Activated CD4-positive, alpha-beta memory T cell treated with anti-CD3 and anti-CD28 coated beads, Interleukin-2, amount 10 ng/mL, durations not matched to agents 7 days and 5 days (primary cell): ENCODE data around the gene HS3ST2. TPM values are rescaled to one million over a fixed set of nuclear protein-coding genes. Genes with fewer than 3 reads are reported as not detected.
"Not testable (repeated sequence)": the region's sequence is repeated elsewhere in the genome, so short reads cannot be mapped to it uniquely, and the experiment has no call there.

Experiments
- CTCF ChIA-PET: fragments of 350-600 bp; sonication (Branson Sonifier 250); formaldehyde crosslinking; loops from one replicate; lab custom pipeline; 2021; ENCODE audit warnings: antibody characterized with exemption, inconsistent platforms; lab: Charles Lee
- POLR2A ChIA-PET: fragments of 350-600 bp; sonication (Branson Sonifier 250); formaldehyde crosslinking; loops from one replicate; lab custom pipeline; 2021; ENCODE audit warnings: antibody characterized with exemption; lab: Charles Lee
- DNase-seq: peaks from one replicate; pipeline ENCODE4 v3.0.0-alpha.2; 2020
- H3K27ac Mint-ChIP-seq: one replicate; pipeline ENCODE4 v1.8.0; 2021; ENCODE audit warnings: mild to moderate bottlenecking, mixed read lengths
- H3K27me3 Mint-ChIP-seq: one replicate; pipeline ENCODE4 v1.8.0; 2021; ENCODE audit warnings: mixed read lengths
- H3K36me3 Mint-ChIP-seq: one replicate; pipeline ENCODE4 v1.8.0; 2021; ENCODE audit warnings: low read depth, mixed read lengths
- H3K4me1 Mint-ChIP-seq: one replicate; pipeline ENCODE4 v1.8.0; 2021; ENCODE audit warnings: mixed read lengths
- H3K4me3 Mint-ChIP-seq: one replicate; pipeline ENCODE4 v1.8.0; 2021; ENCODE audit warnings: mild to moderate bottlenecking, mixed read lengths
- H3K9me3 Mint-ChIP-seq: one replicate; pipeline ENCODE4 v1.8.0; 2021; ENCODE audit warnings: mixed read lengths
- total RNA-seq, 2 experiments: library from RNA; stranded (reverse); gene quantifications; one replicate each; pipeline ENCODE4 v1.2.3, GENCODE V29; 2021

HS3ST2 gene
- total RNA-seq, 2 experiments from 2014 or later: not detected

DNA sequence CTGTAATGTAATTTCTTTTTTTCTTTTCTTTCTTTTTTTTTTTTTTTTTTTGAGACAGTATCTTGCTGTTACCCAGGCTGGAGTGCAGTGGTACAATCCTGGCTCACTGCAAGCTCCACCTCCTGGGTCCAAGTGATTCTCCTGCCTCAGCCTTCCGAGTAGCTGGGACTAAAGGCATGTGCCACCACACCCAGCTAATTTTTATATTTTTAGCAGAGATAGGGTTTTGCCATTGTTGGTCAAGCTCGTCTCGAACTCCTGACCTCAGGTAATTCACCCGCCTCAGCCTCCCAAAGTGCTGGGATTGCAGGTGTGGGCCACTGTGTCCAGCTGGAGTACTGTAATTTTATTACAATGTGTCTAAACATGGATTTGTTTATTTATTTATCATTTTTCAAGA is 28.1 kb downstream of the HS3ST2 start:
- H3K36me3 Mint-ChIP-seq, H3K4me1 Mint-ChIP-seq, H3K27ac Mint-ChIP-seq, POLR2A ChIA-PET, H3K4me3 Mint-ChIP-seq, H3K9me3 Mint-ChIP-seq, DNase-seq, H3K27me3 Mint-ChIP-seq: not testable (repeated sequence)
- CTCF ChIA-PET: interaction anchor here (0.7 kb wide), 1 partner anchor 26 kb away, joined by 4 read pairs; no protein-coding TSS in a partner anchor

DNA sequence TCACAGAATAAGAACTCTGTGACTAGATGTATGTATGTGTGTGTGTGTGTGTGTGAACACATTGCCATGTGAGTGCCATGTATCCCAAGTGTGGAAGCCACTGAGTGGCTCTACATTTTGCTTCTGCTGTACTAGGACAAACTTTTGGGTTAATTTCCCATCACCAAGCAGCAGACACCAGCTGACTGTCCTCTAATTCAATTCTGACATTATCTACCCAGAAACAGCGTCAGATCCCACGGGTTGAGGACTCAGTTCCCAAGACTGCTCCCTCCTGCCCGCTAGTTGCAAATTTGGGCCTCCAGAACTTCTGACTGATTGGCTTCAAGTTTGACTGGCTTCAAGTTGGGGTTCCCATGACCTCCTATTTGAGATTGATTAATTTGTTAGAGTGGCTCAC is 29.2 kb downstream of the HS3ST2 start:
- Mint-ChIP-seq H3K9me3 (no peaks in the 10 kb centered on the region), H3K27me3 (peaks cover 4% of the 10 kb centered on the region), H3K4me3 (no peak overlapping the region), H3K36me3 (no peaks in the 10 kb centered on the region), H3K27ac (no peak overlapping the region), H3K4me1 (peaks cover 3% of the 10 kb centered on the region)
- ChIA-PET POLR2A (no interaction called here), CTCF (interaction anchor here (0.6 kb wide), 1 partner anchor 224 kb away, joined by 3 read pairs; no protein-coding TSS in a partner anchor)
- DNase-seq: no peak

DNA sequence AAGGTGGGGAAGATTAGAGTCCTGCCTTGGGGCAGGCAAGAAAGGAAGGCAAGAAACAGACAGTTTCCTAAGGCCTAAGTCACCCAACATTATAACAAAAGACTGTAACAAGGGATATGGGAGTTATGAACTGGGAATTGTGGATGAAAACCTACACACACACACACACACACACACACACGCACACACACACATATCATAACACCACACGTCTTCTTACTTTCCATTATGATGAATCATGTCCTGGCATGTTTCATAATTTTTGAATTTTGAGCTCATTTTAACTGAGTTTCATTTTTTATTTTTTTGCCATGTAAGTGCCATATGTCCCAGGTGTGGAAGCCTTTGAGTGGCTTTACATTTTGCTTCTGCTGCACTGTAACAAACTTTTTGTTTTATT is 29.9 kb downstream of the HS3ST2 start:
- Mint-ChIP-seq H3K36me3 (no peaks in the 10 kb centered on the region), H3K4me1 (peaks cover 3% of the 10 kb centered on the region), H3K27ac (no peak overlapping the region), H3K9me3 (no peaks in the 10 kb centered on the region), H3K27me3 (peaks cover 4% of the 10 kb centered on the region), H3K4me3 (no peak overlapping the region)
- ChIA-PET CTCF (no interaction called here), POLR2A (no interaction called here)
- DNase-seq: no peak

DNA sequence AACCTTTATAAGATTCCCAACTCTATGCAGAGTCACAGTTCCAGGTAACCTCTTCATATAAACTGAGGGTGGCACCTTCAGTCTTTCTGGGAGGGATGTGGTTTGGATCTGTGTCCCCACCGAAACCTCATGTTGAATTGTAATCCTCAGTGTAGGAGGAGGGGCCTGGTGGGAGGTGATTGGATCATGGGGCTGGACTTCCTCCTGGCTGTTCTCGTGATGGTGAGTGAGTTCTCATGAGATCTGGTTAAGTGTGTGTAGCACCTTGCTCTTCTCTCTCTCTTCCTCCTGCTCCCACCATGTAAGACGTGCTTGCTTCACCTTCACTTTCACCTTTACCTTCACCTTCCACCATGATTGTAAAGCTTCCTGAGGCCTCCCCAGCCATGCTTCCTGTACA is 30.5 kb downstream of the HS3ST2 start:
- CTCF ChIA-PET: no interaction called here

DNA sequence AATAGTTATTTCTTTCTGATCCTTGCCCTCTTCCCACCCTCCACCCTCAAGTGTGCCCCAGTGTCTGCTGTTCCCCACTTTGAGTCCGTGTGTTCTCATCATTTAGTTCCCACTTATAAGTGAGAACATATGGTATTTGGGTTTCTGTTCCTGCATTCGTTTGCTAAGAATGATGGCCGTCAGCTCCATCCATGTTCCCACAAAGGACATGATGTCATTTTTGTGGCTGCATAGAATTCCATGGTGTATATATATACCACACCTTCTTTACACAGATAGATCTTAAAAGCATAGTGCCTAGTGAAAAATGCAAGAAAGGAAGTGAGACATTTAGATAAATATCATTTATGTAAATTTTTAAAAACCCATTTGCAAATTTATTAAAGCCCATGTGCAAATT is 33.1 kb downstream of the HS3ST2 start:
- Mint-ChIP-seq H3K36me3 (no peaks in the 10 kb centered on the region), H3K27ac (no peak overlapping the region)
- POLR2A ChIA-PET: no interaction called here

More for the DNA sequence above, 30.5 kb downstream of the HS3ST2 start:
- Mint-ChIP-seq H3K4me1 (peaks cover 3% of the 10 kb centered on the region), H3K27ac (no peak overlapping the region), H3K4me3 (no peak overlapping the region), H3K27me3 (peaks cover 4% of the 10 kb centered on the region), H3K9me3 (no peaks in the 10 kb centered on the region), H3K36me3 (no peaks in the 10 kb centered on the region)
- POLR2A ChIA-PET: no interaction called here
- no peak for DNase-seq

DNA sequence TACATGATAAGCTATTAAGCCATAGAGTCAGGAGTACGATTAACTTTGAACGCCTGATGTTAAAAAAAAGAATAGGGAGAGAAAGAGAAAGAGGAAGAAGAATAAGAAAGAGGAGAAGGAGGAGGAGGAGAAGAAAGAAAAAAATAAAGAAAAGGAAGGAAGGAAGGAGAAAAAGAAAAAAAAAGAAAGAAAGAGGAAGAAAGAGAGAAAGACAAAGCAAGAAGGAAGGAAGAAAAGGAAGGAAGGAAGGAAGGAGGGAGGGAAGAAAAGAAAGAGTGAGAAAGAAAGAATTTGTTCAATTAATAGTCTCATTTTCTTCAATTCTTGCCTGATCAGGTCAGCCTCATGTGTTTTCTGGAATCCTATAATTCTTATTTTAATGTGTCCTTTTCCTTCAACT is 33.7 kb downstream of the HS3ST2 start:
- H3K36me3 Mint-ChIP-seq: no peaks in the 10 kb centered on the region
- POLR2A ChIA-PET: no interaction called here
- H3K27me3 Mint-ChIP-seq: no peaks in the 10 kb centered on the region
- no peak for DNase-seq
- H3K4me3 Mint-ChIP-seq: no peak overlapping the region
- H3K27ac Mint-ChIP-seq: no peak overlapping the region
- H3K9me3 Mint-ChIP-seq: no peaks in the 10 kb centered on the region
- H3K4me1 Mint-ChIP-seq: peaks cover 3% of the 10 kb centered on the region
- CTCF ChIA-PET: no interaction called here

More for the DNA sequence above, 33.1 kb downstream of the HS3ST2 start:
- no peak overlapping the region for H3K4me3 Mint-ChIP-seq
- CTCF ChIA-PET: no interaction called here
- H3K4me1 Mint-ChIP-seq: peaks cover 3% of the 10 kb centered on the region
- no peaks in the 10 kb centered on the region for H3K27me3 Mint-ChIP-seq
- DNase-seq: no peak
- H3K9me3 Mint-ChIP-seq: no peaks in the 10 kb centered on the region

DNA sequence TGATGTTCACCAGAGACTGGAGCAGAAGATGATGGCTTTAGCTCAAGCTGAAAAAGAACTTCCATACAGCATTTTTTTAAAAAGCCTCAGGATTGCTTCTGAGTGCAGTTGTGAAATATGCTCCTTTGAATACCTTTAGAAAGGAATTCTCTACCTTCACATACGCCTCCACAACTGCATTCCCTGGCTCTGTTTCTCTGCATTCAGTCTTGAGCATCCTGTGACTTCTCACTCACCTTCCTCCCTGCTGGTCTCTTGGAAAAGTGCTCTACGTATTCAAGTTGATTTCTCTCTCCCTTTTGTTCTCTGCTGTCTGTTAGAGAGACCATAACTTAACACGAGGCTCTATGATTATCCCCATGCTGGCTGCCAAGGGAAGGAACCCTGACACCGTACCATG is 34.5 kb downstream of the HS3ST2 start:
- Mint-ChIP-seq H3K4me3 (no peak overlapping the region), H3K9me3 (no peaks in the 10 kb centered on the region), H3K27me3 (no peaks in the 10 kb centered on the region), H3K36me3 (no peaks in the 10 kb centered on the region), H3K4me1 (peaks cover 3% of the 10 kb centered on the region), H3K27ac (no peak overlapping the region)
- no peak for DNase-seq
- CTCF ChIA-PET: no interaction called here
- POLR2A ChIA-PET: no interaction called here

DNA sequence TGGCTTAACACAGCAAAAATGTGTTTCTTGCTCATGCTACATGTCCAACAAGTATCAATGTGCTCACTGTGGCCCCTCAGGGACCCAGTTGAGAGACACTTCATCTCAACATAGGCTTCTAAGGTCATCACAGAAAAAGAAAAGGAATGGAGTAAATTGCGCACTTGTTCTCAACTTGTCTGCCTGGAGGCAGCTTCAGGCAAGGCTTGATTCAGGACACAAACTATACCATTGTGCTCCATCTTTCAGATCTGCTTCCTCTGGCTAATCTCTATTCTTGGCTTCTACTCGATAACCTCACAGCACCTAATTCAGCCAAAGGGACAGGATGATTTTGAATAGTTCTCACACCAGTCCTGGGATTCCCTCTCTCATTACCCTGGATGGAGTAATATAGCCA is 35.6 kb downstream of the HS3ST2 start:
- POLR2A ChIA-PET: no interaction called here
- CTCF ChIA-PET: no interaction called here

DNA sequence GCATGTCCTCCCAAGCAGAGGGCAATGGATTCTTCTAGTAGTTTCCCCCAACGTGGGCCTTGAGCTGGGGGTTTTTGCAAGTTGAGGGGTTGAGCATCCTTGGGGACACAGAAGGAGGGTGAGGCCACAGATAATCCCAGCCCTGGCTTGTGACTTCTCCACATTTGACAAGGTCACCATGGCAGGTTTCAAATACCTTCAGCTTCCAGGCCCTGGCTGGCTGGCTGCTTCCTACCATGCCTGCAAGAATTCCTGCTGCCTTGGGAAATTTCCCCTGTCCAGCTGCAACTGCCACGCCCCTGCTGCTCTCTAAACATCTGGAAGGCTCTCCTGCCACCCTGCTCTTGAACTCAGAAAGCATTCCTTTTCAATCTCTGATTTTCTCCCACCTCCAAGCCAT is 41.3 kb downstream of the HS3ST2 start:
- POLR2A ChIA-PET: no interaction called here
- Mint-ChIP-seq H3K27ac (no peak overlapping the region), H3K27me3 (no peaks in the 10 kb centered on the region), H3K4me3 (no peak overlapping the region), H3K9me3 (no peaks in the 10 kb centered on the region), H3K4me1 (no peaks in the 10 kb centered on the region), H3K36me3 (no peaks in the 10 kb centered on the region)
- CTCF ChIA-PET: no interaction called here
- no peak for DNase-seq

More for the DNA sequence above, 35.6 kb downstream of the HS3ST2 start:
- DNase-seq: no peak
- Mint-ChIP-seq H3K27ac (no peak overlapping the region), H3K9me3 (no peaks in the 10 kb centered on the region), H3K27me3 (no peaks in the 10 kb centered on the region), H3K36me3 (no peaks in the 10 kb centered on the region), H3K4me3 (no peak overlapping the region), H3K4me1 (peaks cover 2% of the 10 kb centered on the region)

DNA sequence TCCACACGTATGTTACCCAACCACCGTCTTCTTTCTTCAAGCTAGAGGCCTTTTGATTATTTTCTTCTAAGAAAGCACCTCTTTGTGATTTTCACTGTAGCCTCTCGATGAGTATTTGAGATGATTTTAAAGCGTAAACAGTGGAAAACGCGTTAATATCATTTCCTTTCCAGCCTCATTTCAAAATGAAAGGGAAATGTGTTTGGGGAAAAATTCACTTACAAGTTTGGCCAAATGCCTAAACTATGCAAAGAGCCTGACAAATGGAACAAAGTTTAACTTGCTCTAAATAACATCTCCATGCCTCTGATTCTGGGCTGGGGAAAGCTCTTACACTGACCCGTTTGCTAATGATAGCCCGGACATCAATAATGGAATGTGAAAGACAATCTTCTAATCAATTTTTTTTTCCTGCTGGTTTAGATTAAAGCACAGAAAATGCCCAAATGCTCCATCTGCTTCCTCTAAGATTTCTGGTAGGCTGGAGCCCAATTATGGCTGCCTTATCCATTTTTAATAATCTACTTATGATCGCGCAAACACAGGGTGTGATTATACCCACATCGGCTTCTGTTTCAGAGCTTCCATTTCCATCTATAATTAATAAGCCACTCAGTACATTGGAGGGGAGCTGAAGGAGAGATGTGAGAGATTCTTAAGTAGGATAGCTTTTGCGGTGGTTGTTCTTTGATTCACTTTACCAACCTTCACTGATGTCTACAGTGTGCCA is 43.5 kb downstream of the HS3ST2 start:
- no peaks in the 10 kb centered on the region for H3K27me3 Mint-ChIP-seq
- no peaks in the 10 kb centered on the region for H3K36me3 Mint-ChIP-seq
- DNase-seq: no peak
- ChIA-PET CTCF (no interaction called here), POLR2A (no interaction called here)
- H3K4me3 Mint-ChIP-seq: no peak overlapping the region
- no peaks in the 10 kb centered on the region for H3K4me1 Mint-ChIP-seq
- H3K9me3 Mint-ChIP-seq: no peaks in the 10 kb centered on the region
- H3K27ac Mint-ChIP-seq: no peak overlapping the region

DNA sequence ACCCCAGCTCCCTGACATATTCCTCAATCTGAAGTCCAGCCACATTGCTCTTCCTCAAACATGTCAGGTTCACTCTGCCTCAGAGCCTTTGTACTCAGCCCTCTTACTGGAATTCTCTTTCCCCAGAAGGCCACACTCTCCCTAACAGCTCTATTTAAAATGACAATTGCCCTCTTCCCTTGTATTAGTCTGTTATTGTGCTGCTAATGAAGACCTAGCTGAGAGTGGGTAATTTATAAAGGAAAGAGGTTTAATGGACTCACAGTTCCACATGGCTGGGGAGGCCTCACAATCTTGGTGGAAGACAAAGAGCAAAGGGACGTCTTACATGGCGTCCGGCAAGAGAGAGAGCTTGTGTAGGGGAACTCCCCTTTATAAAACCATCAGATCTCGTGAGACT is 46.0 kb downstream of the HS3ST2 start:
- Mint-ChIP-seq H3K36me3 (no peaks in the 10 kb centered on the region), H3K27ac (no peak overlapping the region), H3K9me3 (no peaks in the 10 kb centered on the region), H3K4me3 (no peak overlapping the region), H3K4me1 (no peaks in the 10 kb centered on the region), H3K27me3 (no peaks in the 10 kb centered on the region)
- no peak for DNase-seq
- ChIA-PET POLR2A (no interaction called here), CTCF (no interaction called here)

DNA sequence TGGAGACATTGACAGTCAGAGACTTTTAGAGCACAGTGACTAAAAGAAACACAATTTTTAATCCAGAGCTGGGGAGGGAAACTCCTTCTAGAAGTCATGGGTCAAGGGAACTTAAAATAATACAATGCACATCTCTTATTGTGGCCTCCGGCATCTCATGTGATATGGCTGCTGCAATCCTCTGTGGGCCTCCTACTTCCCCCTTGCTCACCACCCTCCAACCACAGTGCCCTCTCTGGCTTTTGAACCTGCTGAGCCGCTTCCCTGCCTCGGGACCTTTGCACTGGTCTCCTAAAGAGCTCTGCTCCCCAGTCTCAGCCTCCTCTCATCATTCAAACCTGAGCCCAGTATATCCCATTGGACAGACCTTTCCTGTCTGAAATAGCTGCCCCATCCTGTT is 47.6 kb downstream of the HS3ST2 start:
- H3K4me1 Mint-ChIP-seq: no peaks in the 10 kb centered on the region
- CTCF ChIA-PET: no interaction called here
- H3K27ac Mint-ChIP-seq: no peak overlapping the region
- peaks cover 4% of the 10 kb centered on the region for H3K27me3 Mint-ChIP-seq
- no peak for DNase-seq
- H3K9me3 Mint-ChIP-seq: no peaks in the 10 kb centered on the region
- POLR2A ChIA-PET: no interaction called here
- no peak overlapping the region for H3K4me3 Mint-ChIP-seq
- H3K36me3 Mint-ChIP-seq: no peaks in the 10 kb centered on the region

DNA sequence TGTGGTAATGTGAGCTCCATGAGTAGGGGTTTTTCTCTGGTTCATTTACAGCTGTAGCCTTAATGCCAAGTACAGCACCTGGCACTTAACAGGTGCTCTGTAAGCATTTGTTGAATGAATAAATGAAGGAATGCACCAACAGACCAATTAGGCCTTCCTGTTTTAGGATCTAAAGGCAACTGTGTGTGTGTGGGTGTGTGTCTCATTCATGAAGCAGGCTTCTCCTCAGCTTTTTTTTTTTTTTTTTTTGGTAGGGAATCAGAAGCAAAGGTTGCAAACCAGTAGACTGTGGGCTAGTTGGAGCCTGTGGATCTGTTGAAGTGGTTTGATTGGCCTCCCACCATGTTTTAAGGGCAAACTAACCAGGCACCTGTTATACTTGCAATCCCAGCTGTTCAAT is 48.1 kb downstream of the HS3ST2 start:
- no peaks in the 10 kb centered on the region for H3K36me3 Mint-ChIP-seq
- H3K4me1 Mint-ChIP-seq: no peaks in the 10 kb centered on the region
- ChIA-PET POLR2A (no interaction called here), CTCF (no interaction called here)
- DNase-seq: no peak
- H3K27ac Mint-ChIP-seq: no peak overlapping the region
- no peaks in the 10 kb centered on the region for H3K9me3 Mint-ChIP-seq
- no peak overlapping the region for H3K4me3 Mint-ChIP-seq
- peaks cover 4% of the 10 kb centered on the region for H3K27me3 Mint-ChIP-seq

DNA sequence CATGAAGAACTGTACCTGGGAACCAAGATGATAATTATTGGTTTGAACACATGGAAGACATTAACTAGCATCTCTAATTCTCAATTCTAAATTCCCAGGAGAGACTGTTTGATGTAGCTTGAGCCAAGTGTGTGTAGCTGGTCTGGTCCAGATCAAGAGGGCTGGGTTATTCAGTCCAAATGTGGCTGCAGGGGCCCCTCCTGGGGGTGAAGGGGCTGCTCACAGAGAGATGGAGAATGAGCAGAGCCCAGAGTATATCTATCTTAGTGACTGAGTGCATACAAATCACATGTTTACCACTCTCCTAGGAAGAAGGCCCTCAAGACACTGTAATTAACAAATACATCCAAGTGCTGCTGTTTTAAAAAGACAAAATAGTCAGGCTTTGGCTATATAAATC is 50.4 kb downstream of the HS3ST2 start:
- H3K36me3 Mint-ChIP-seq: no peaks in the 10 kb centered on the region
- no peak overlapping the region for H3K27ac Mint-ChIP-seq
- H3K27me3 Mint-ChIP-seq: peaks cover 4% of the 10 kb centered on the region
- POLR2A ChIA-PET: no interaction called here
- CTCF ChIA-PET: no interaction called here
- no peak overlapping the region for H3K4me3 Mint-ChIP-seq
- no peaks in the 10 kb centered on the region for H3K4me1 Mint-ChIP-seq
- DNase-seq: no peak
- no peaks in the 10 kb centered on the region for H3K9me3 Mint-ChIP-seq
